Mucosa of rectum (tissue), 2 donors: Measurements from ENCODE around the gene OR5H2.

ENCODE experiments used
- H3K27ac ChIP-seq, 2 donors: one replicate each; pipeline ENCODE4 v1.7.0; 2013; ENCODE audit warnings: inconsistent platforms in 2 of 2, low read depth in 2 of 2, low read length in 2 of 2
- H3K27me3 ChIP-seq, 2 donors: one replicate each; pipeline ENCODE4 v1.7.0; 2013; ENCODE audit warnings: low read length in 2 of 2; ENCODE audit not compliant: control insufficient read depth in 2 of 2, insufficient read depth in 2 of 2
- H3K36me3 ChIP-seq, 2 donors: one replicate each; pipeline ENCODE4 v1.7.0; 2013; ENCODE audit warnings: low read length in 2 of 2; ENCODE audit not compliant: control insufficient read depth in 2 of 2, insufficient read depth in 2 of 2
- H3K4me1 ChIP-seq, 2 donors: one replicate each; pipeline ENCODE4 v1.7.0; 2013; ENCODE audit warnings: low read length in 2 of 2, mild to moderate bottlenecking in 1 of 2; ENCODE audit not compliant: control insufficient read depth in 2 of 2, insufficient read depth in 2 of 2
- H3K4me3 ChIP-seq, 2 donors: one replicate each; pipeline ENCODE4 v1.7.0; 2013; ENCODE audit warnings: low read length in 2 of 2
- H3K9ac ChIP-seq, 2 donors: one replicate each; pipeline ENCODE4 v1.7.0; 2013; ENCODE audit warnings: low read length in 2 of 2, low read depth in 1 of 2, mild to moderate bottlenecking in 1 of 2
- H3K9me3 ChIP-seq, 2 donors: one replicate each; pipeline ENCODE4 v1.7.0; 2013; ENCODE audit warnings: low read length in 2 of 2; ENCODE audit not compliant: control insufficient read depth in 2 of 2
- donor health status: healthy.
- donor health status: Normal muscosa, but diverticular disease.

Gene OR5H2

GRCh38 chr3:98328933-98329332 is 46.6 kb downstream of the OR5H2 start:
- Histone ChIP-seq H3K9ac (no peak overlapping the region), H3K27ac (no peak overlapping the region), H3K9me3 (no peaks in the 10 kb centered on the region), H3K36me3 (no peaks in the 10 kb centered on the region), H3K27me3 (no peaks in the 10 kb centered on the region), H3K4me1 (no peaks in the 10 kb centered on the region), H3K4me3 (no peak overlapping the region)

GRCh38 chr3:98329392-98330124 is 47.3 kb downstream of the OR5H2 start:
- Histone ChIP-seq H3K9me3 (no peaks in the 10 kb centered on the region), H3K27me3 (no peaks in the 10 kb centered on the region), H3K36me3 (no peaks in the 10 kb centered on the region), H3K27ac (no peak overlapping the region), H3K9ac (no peak overlapping the region), H3K4me1 (no peaks in the 10 kb centered on the region), H3K4me3 (no peak overlapping the region)

GRCh38 chr3:98331329-98331728 is 49.0 kb downstream of the OR5H2 start:
- H3K4me3 ChIP-seq = no peak overlapping the region
- no peaks in the 10 kb centered on the region for H3K9me3 ChIP-seq
- H3K27me3 ChIP-seq = no peaks in the 10 kb centered on the region
- no peak overlapping the region for H3K27ac ChIP-seq
- no peak overlapping the region for H3K9ac ChIP-seq
- no peaks in the 10 kb centered on the region for H3K4me1 ChIP-seq
- no peaks in the 10 kb centered on the region for H3K36me3 ChIP-seq
